ENCODE data around the gene PRKCH. TPM values are rescaled to one million over a fixed set of nuclear protein-coding genes. Genes with fewer than 3 reads are reported as not detected.

Gene PRKCH
- total RNA-seq, 1 experiment from 2014 or later = 5.2 TPM

DNA sequence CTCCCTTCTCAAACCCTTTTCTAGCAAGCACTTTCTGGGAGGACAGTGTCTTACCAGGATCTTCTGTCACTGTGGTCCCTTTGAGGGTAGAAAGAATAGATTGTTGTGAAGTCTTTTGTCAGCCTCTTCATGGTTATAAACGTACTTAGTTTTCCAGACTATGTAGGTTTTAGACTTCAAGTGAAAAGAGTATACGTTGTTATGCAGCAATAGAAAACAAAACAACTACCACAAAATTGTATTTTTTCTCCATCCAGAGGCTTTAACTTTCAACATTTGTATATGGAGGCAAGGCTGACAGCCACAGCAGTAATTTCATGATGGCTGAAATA lies 23.7 kb downstream of the PRKCH start:
- H3K23me2 ChIP-seq (ENCODE audit: insufficient read length, low read depth, low read length, poor library complexity, severe bottlenecking) = no peaks in the 10 kb centered on the region
- H3T11ph ChIP-seq (ENCODE audit: low read length) = no peak overlapping the region
- H3K4me2 ChIP-seq (ENCODE audit: insufficient read depth, insufficient read length, low read length) = no peak overlapping the region
- H3K56ac ChIP-seq (ENCODE audit: insufficient read length, low read depth, low read length) = no peak overlapping the region
- no peak overlapping the region for H4K5ac ChIP-seq (ENCODE audit: insufficient read length, low read depth, low read length)
- H4K8ac ChIP-seq (replicated peaks; ENCODE audit: insufficient read length, low read depth, low read length) = no peak overlapping the region
- H2AK5ac ChIP-seq (ENCODE audit: insufficient read length, low read length) = no peak overlapping the region
- H2BK5ac ChIP-seq (ENCODE audit: insufficient read length, low read length) = no peak overlapping the region
- no peak overlapping the region for H3K27ac Mint-ChIP-seq
- no peaks in the 10 kb centered on the region for H4K20me1 ChIP-seq (ENCODE audit: control insufficient read depth, insufficient read depth, insufficient read length)
- H2BK120ac ChIP-seq (ENCODE audit: low read depth, low read length, poor library complexity, severe bottlenecking) = no peak overlapping the region
- H3K79me2 ChIP-seq (ENCODE audit: insufficient read depth, low read length) = no peaks in the 10 kb centered on the region
- no peak overlapping the region for H3K14ac ChIP-seq (ENCODE audit: insufficient read depth, low read length)
- no peaks in the 10 kb centered on the region for H3K9me3 Mint-ChIP-seq
- no peak for DNase-seq
- peaks cover 3 to 4% of the 10 kb centered on the region in 2 experiments for H3K4me1 Mint-ChIP-seq
- H3K9me3 ChIP-seq (ENCODE audit: control insufficient read depth, low read depth, low read length) = no peaks in the 10 kb centered on the region
- no peak overlapping the region for H3K9ac ChIP-seq (ENCODE audit: extremely low read depth, insufficient read length, low read length)
- H4K91ac ChIP-seq (ENCODE audit: insufficient read length, low read depth, low read length) = no peak overlapping the region
- TF ChIP-seq, protein P1, sequence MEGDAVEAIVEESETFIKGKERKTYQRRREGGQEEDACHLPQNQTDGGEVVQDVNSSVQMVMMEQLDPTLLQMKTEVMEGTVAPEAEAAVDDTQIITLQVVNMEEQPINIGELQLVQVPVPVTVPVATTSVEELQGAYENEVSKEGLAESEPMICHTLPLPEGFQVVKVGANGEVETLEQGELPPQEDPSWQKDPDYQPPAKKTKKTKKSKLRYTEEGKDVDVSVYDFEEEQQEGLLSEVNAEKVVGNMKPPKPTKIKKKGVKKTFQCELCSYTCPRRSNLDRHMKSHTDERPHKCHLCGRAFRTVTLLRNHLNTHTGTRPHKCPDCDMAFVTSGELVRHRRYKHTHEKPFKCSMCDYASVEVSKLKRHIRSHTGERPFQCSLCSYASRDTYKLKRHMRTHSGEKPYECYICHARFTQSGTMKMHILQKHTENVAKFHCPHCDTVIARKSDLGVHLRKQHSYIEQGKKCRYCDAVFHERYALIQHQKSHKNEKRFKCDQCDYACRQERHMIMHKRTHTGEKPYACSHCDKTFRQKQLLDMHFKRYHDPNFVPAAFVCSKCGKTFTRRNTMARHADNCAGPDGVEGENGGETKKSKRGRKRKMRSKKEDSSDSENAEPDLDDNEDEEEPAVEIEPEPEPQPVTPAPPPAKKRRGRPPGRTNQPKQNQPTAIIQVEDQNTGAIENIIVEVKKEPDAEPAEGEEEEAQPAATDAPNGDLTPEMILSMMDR (conservative IDR thresholded peaks at IDR 0.05) = no peak
- no peaks in the 10 kb centered on the region for H3K27me3 Mint-ChIP-seq (ENCODE audit: low read depth)
- no CpG with 5 or more reads among the region's 2 CpGs for WGBS (ENCODE audit: extremely low coverage, insufficient read length, low lambda C conversion rate)
- no peak overlapping the region for H3K4ac ChIP-seq (ENCODE audit: low read depth, low read length)
- no peak overlapping the region for H3K18ac ChIP-seq (ENCODE audit: insufficient read length, low read depth, low read length)
- H2BK12ac ChIP-seq (ENCODE audit: insufficient read length, low read depth, low read length) = no peak overlapping the region
- no peaks in the 10 kb centered on the region for H3K79me1 ChIP-seq (ENCODE audit: insufficient read depth, low read depth, low read length, poor library complexity, severe bottlenecking)
- no peak overlapping the region for H3K27ac ChIP-seq (ENCODE audit: insufficient read length, low read depth, low read length)
- H3K23ac ChIP-seq (ENCODE audit: insufficient read length, low read depth, low read length) = no peak overlapping the region
- H3K36me3 Mint-ChIP-seq (ENCODE audit: insufficient read depth in 1 of 3, low read depth in 3 of 3) = no peaks in the 10 kb centered on the region
- H2AFZ ChIP-seq (ENCODE audit: low read length) = no peak overlapping the region
- H2BK15ac ChIP-seq (ENCODE audit: low read depth, low read length) = no peak overlapping the region
- no peak overlapping the region for H2BK20ac ChIP-seq (ENCODE audit: low read depth, low read length, poor library complexity, severe bottlenecking)
- H3K27me3 ChIP-seq (ENCODE audit: insufficient read depth, low read length) = no peaks in the 10 kb centered on the region
- H3K4me3 Mint-ChIP-seq = no peak overlapping the region
- no peaks in the 10 kb centered on the region for H3K4me1 ChIP-seq (ENCODE audit: insufficient read depth, low read length)
